ENCODE results near the gene CXorf49B. TPM values are rescaled to one million over a fixed set of nuclear protein-coding genes. Genes with fewer than 3 reads are reported as not detected.
"Not testable (repeated sequence)": the region's sequence is repeated elsewhere in the genome, so short reads cannot be mapped to it uniquely, and the experiment has no call there.

Gene CXorf49B
- total RNA-seq (not detected in 2 replicates), polyA plus RNA-seq (not detected in 2 replicates), polyA minus RNA-seq (not detected in 2 replicates)
- not detected for total RNA-seq (2013)

DNA sequence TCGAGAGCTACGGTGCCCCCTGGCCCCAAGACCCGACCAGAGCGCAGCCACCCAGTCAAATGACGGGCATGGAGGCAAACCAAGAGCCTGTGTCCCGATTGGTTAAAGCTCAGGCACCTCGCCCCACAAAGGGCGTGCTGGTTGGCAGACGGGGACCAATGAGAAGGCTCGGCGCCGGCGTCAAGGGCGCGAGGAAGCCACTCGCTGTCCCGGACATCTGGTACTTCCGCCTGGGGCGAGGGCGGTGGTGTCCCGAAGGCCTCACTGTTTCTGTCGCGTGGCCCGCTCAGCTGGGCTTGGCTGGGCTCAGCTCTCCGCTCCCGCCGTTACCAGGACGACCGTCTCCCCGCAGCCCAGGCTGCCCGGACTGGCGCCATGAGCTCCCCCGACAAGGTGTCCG lies at the start of gene CXorf49B:
TSS of gene CXorf49B (plus strand) at position 301 of the 400 bp plus-strand sequence. CDS start at position 376, 75 bp downstream.
- WGBS (ENCODE audit: insufficient coverage) = no CpG with 5 or more reads among the region's 34 CpGs

GRCh38 chrX:71714064-71714463 lies 49.1 kb upstream of the CXorf49B start:
- DNase-seq; H3K4me1 ChIP-seq (ENCODE audit: control insufficient read depth in 2 of 2, insufficient read depth in 2 of 2, low read length in 2 of 2); H3K4me2 ChIP-seq (replicated peaks; ENCODE audit: low read depth, low read length, poor library complexity, severe bottlenecking); H3K79me2 ChIP-seq (ENCODE audit: control insufficient read depth, insufficient read depth, low read length); H3K36me3 ChIP-seq (replicated peaks in 1 of 2; ENCODE audit: control extremely low read depth in 1 of 2, control insufficient read depth in 1 of 2, extremely low read depth in 1 of 2, insufficient read depth in 2 of 2, low read length in 1 of 2); H3K27ac Mint-ChIP-seq; H3K4me3 Mint-ChIP-seq; ATAC-seq (ENCODE audit: low read depth); H3K9me3 Mint-ChIP-seq (ENCODE audit: insufficient read depth); H3K4me3 ChIP-seq (ENCODE audit: control extremely low read depth in 1 of 5, extremely low read depth in 1 of 5, insufficient read depth in 1 of 5, low read depth in 2 of 5, low read length in 4 of 5); H2AFZ ChIP-seq (ENCODE audit: insufficient read depth, low read depth, low read length, poor library complexity, severe bottlenecking); H3K27me3 Mint-ChIP-seq; H3K9me3 ChIP-seq (ENCODE audit: control extremely low read depth in 1 of 3, control insufficient read depth in 2 of 3, insufficient read depth in 1 of 3, low read length in 2 of 3); H3K27ac ChIP-seq (ENCODE audit: low read length in 2 of 2); H3K4me1 Mint-ChIP-seq; H3K9ac ChIP-seq (ENCODE audit: low read length); CTCF ChIA-PET; intact Hi-C loops (cut with micrococcal nuclease); H4K20me1 ChIP-seq (ENCODE audit: control insufficient read depth, insufficient read depth, low read length, poor library complexity, severe bottlenecking); POLR2A ChIA-PET; H3K27me3 ChIP-seq (replicated peaks in 1 of 4; ENCODE audit: control extremely low read depth in 1 of 4, control insufficient read depth in 3 of 4, insufficient read depth in 4 of 4, low read length in 3 of 4): not testable (repeated sequence)
- no CpG with 5 or more reads among the region's 14 CpGs for WGBS (ENCODE audit: insufficient coverage)

More for the DNA sequence above, at the start of gene CXorf49B:
- H3K9me3 Mint-ChIP-seq (ENCODE audit: insufficient read depth); H3K4me1 Mint-ChIP-seq; H3K27ac ChIP-seq (ENCODE audit: low read length in 2 of 2); H3K4me1 ChIP-seq (ENCODE audit: control insufficient read depth in 2 of 2, insufficient read depth in 2 of 2, low read length in 2 of 2); H3K36me3 ChIP-seq (replicated peaks in 1 of 2; ENCODE audit: control extremely low read depth in 1 of 2, control insufficient read depth in 1 of 2, extremely low read depth in 1 of 2, insufficient read depth in 2 of 2, low read length in 1 of 2); H3K9ac ChIP-seq (ENCODE audit: low read length); POLR2A ChIA-PET; DNase-seq; H3K9me3 ChIP-seq (ENCODE audit: control extremely low read depth in 1 of 3, control insufficient read depth in 2 of 3, insufficient read depth in 1 of 3, low read length in 2 of 3); H3K27me3 Mint-ChIP-seq; H4K20me1 ChIP-seq (ENCODE audit: control insufficient read depth, insufficient read depth, low read length, poor library complexity, severe bottlenecking); H3K4me3 ChIP-seq (ENCODE audit: control extremely low read depth in 1 of 5, extremely low read depth in 1 of 5, insufficient read depth in 1 of 5, low read depth in 2 of 5, low read length in 4 of 5); intact Hi-C loops (cut with micrococcal nuclease); H3K27ac Mint-ChIP-seq; CTCF ChIA-PET; ATAC-seq (ENCODE audit: low read depth); H3K27me3 ChIP-seq (replicated peaks in 1 of 4; ENCODE audit: control extremely low read depth in 1 of 4, control insufficient read depth in 3 of 4, insufficient read depth in 4 of 4, low read length in 3 of 4); H3K79me2 ChIP-seq (ENCODE audit: control insufficient read depth, insufficient read depth, low read length); H3K4me3 Mint-ChIP-seq; H3K4me2 ChIP-seq (replicated peaks; ENCODE audit: low read depth, low read length, poor library complexity, severe bottlenecking); H2AFZ ChIP-seq (ENCODE audit: insufficient read depth, low read depth, low read length, poor library complexity, severe bottlenecking): not testable (repeated sequence)

DNA sequence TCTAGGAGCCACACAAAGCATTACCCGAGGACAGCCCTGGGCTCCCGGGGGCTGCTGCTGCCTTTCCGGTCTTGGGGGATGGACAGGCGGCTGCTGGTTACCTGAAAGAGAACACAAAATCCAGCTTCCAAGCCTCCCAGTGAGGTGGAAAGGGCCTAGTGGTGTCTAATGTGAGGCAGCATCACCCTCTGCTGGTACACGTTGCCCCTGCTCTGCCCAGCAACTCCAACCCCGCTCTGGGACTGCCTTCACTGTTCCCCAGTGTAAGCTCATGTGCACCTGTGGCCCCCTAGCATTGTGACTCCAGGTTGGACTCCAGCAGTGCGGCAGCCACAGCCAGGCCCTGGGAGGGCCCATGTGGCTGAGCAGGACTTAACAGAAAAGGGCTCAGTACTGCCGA lies 47.6 kb upstream of the CXorf49B start:
- POLR2A ChIA-PET; intact Hi-C loops (cut with micrococcal nuclease); CTCF ChIA-PET; DNase-seq; H3K27ac ChIP-seq (ENCODE audit: low read length in 2 of 2); ATAC-seq (ENCODE audit: low read depth); H3K4me3 ChIP-seq (ENCODE audit: control extremely low read depth in 1 of 5, extremely low read depth in 1 of 5, insufficient read depth in 1 of 5, low read depth in 2 of 5, low read length in 4 of 5); H4K20me1 ChIP-seq (ENCODE audit: control insufficient read depth, insufficient read depth, low read length, poor library complexity, severe bottlenecking); H3K79me2 ChIP-seq (ENCODE audit: control insufficient read depth, insufficient read depth, low read length); H3K4me3 Mint-ChIP-seq; H3K4me1 Mint-ChIP-seq; H3K27me3 Mint-ChIP-seq; H3K27ac Mint-ChIP-seq; H3K9me3 Mint-ChIP-seq (ENCODE audit: insufficient read depth); H3K4me2 ChIP-seq (replicated peaks; ENCODE audit: low read depth, low read length, poor library complexity, severe bottlenecking); H3K36me3 ChIP-seq (replicated peaks in 1 of 2; ENCODE audit: control extremely low read depth in 1 of 2, control insufficient read depth in 1 of 2, extremely low read depth in 1 of 2, insufficient read depth in 2 of 2, low read length in 1 of 2); H3K4me1 ChIP-seq (ENCODE audit: control insufficient read depth in 2 of 2, insufficient read depth in 2 of 2, low read length in 2 of 2); H3K9ac ChIP-seq (ENCODE audit: low read length); H2AFZ ChIP-seq (ENCODE audit: insufficient read depth, low read depth, low read length, poor library complexity, severe bottlenecking); H3K27me3 ChIP-seq (replicated peaks in 1 of 4; ENCODE audit: control extremely low read depth in 1 of 4, control insufficient read depth in 3 of 4, insufficient read depth in 4 of 4, low read length in 3 of 4); H3K9me3 ChIP-seq (ENCODE audit: control extremely low read depth in 1 of 3, control insufficient read depth in 2 of 3, insufficient read depth in 1 of 3, low read length in 2 of 3): not testable (repeated sequence)
- WGBS (ENCODE audit: insufficient coverage) = no CpG with 5 or more reads among the region's 8 CpGs

GRCh38 chrX:71716323-71716722 lies 46.8 kb upstream of the CXorf49B start:
- H3K79me2 ChIP-seq (ENCODE audit: control insufficient read depth, insufficient read depth, low read length); intact Hi-C loops (cut with micrococcal nuclease): not testable (repeated sequence)
- WGBS (ENCODE audit: insufficient coverage) = no CpG with 5 or more reads among the region's 12 CpGs

More at GRCh38 chrX:71716323-71716722, 46.8 kb upstream of the CXorf49B start:
- H4K20me1 ChIP-seq (ENCODE audit: control insufficient read depth, insufficient read depth, low read length, poor library complexity, severe bottlenecking); H3K27ac ChIP-seq (ENCODE audit: low read length in 2 of 2); H2AFZ ChIP-seq (ENCODE audit: insufficient read depth, low read depth, low read length, poor library complexity, severe bottlenecking); H3K4me3 ChIP-seq (ENCODE audit: control extremely low read depth in 1 of 5, extremely low read depth in 1 of 5, insufficient read depth in 1 of 5, low read depth in 2 of 5, low read length in 4 of 5); H3K27me3 Mint-ChIP-seq; ATAC-seq (ENCODE audit: low read depth); H3K9me3 ChIP-seq (ENCODE audit: control extremely low read depth in 1 of 3, control insufficient read depth in 2 of 3, insufficient read depth in 1 of 3, low read length in 2 of 3); H3K9me3 Mint-ChIP-seq (ENCODE audit: insufficient read depth); H3K27ac Mint-ChIP-seq; POLR2A ChIA-PET; CTCF ChIA-PET; H3K36me3 ChIP-seq (replicated peaks in 1 of 2; ENCODE audit: control extremely low read depth in 1 of 2, control insufficient read depth in 1 of 2, extremely low read depth in 1 of 2, insufficient read depth in 2 of 2, low read length in 1 of 2); H3K4me1 Mint-ChIP-seq; H3K4me3 Mint-ChIP-seq; DNase-seq; H3K4me1 ChIP-seq (ENCODE audit: control insufficient read depth in 2 of 2, insufficient read depth in 2 of 2, low read length in 2 of 2); H3K4me2 ChIP-seq (replicated peaks; ENCODE audit: low read depth, low read length, poor library complexity, severe bottlenecking); H3K27me3 ChIP-seq (replicated peaks in 1 of 4; ENCODE audit: control extremely low read depth in 1 of 4, control insufficient read depth in 3 of 4, insufficient read depth in 4 of 4, low read length in 3 of 4); H3K9ac ChIP-seq (ENCODE audit: low read length): not testable (repeated sequence)

Data from B cell (primary cell).